GM12878 (cell line): ENCODE results near the gene LMNTD2. TPM values are rescaled to one million over a fixed set of nuclear protein-coding genes. Genes with fewer than 3 reads are reported as not detected.

Experiments
- ATAC-seq: fragments of 200-7000 bp; cut with Tn5 transposase; 3 replicates; pipeline ENCODE4 v1.9.1; 2020; ENCODE audit warnings: mild to moderate bottlenecking, moderate library complexity
- BruUV-seq: library from RNA; stranded (reverse); fragments of 400-500 nt; replicated peaks from 2 replicates; lab custom pipeline; 2021; lab: Mats Ljungman, UMichigan
- CTCF ChIA-PET: fragments of 300-600 bp; sonication (Branson Sonifier 250); formaldehyde crosslinking; extraction: SDS; loops from one replicate; lab custom pipeline; 2021; ENCODE audit warnings: inconsistent platforms; lab: Yijun Ruan, JAX
- POLR2A ChIA-PET: fragments of 350-600 bp; formaldehyde crosslinking; extraction: SDS; loops from one replicate; lab custom pipeline; 2021; ENCODE audit warnings: inconsistent platforms; lab: Charles Lee
- RAD21 ChIA-PET: fragments of 300-600 bp; sonication (Branson Sonifier 250); formaldehyde crosslinking; loops from one replicate; lab custom pipeline; 2023; ENCODE audit warnings: antibody characterized with exemption; ENCODE audit not compliant: unreplicated experiment; lab: Charles Lee
- SMC1A ChIA-PET: fragments of 300-600 bp; sonication (Branson Sonifier 250); formaldehyde crosslinking; loops from one replicate; lab custom pipeline; 2023; ENCODE audit not compliant: unreplicated experiment, uncharacterized antibody; lab: Charles Lee
- DNase-seq: peaks from one replicate; pipeline ENCODE4 v3.0.0-alpha.2; 2011; ENCODE audit warnings: low read depth, low spot score
- FAIRE-seq: peaks from 3 replicates; lab custom pipeline; 2011; peaks lifted over from hg19 to GRCh38; lab: Jason Lieb, UNC
- H2AFZ ChIP-seq: 2 replicates; pipeline ENCODE4 v1.6.0; 2011; ENCODE audit warnings: low read depth, low read length, control low read depth; ENCODE audit not compliant: control insufficient read depth
- H3K27ac ChIP-seq: 2 replicates; pipeline ENCODE4 v1.5.1; 2011; ENCODE audit warnings: control low read depth; ENCODE audit not compliant: control insufficient read depth, insufficient read depth
- H3K27me3 ChIP-seq, 2 experiments: replicated peaks in 1 of 2; 2 replicates each; pipeline versions ENCODE4 v1.6.0 to v1.6.1; 2011; ENCODE audit warnings: low read length in 1 of 2; ENCODE audit not compliant: control insufficient read depth in 2 of 2, insufficient read depth in 2 of 2
- H3K36me3 ChIP-seq, 2 experiments: 2 replicates each; pipeline ENCODE4 v1.5.1; 2011; ENCODE audit warnings: low read length in 1 of 2; ENCODE audit not compliant: control insufficient read depth in 2 of 2, insufficient read depth in 2 of 2
- H3K4me1 ChIP-seq: 2 replicates; pipeline ENCODE4 v1.6.1; 2011; ENCODE audit warnings: mild to moderate bottlenecking, low read length, moderate library complexity, mixed read lengths; ENCODE audit not compliant: control insufficient read depth, insufficient read depth
- H3K4me2 ChIP-seq: 2 replicates; pipeline ENCODE4 v1.6.0; 2011; ENCODE audit warnings: control low read depth; ENCODE audit not compliant: control insufficient read depth, insufficient read depth
- H3K4me3 ChIP-seq: fragments of 200-600 bp; sonication (generic); 2 replicates; pipeline ENCODE4 v1.5.1; 2016
- H3K79me2 ChIP-seq: 2 replicates; pipeline ENCODE4 v1.6.0; 2011; ENCODE audit warnings: low read length; ENCODE audit not compliant: control insufficient read depth, insufficient read depth
- H3K9ac ChIP-seq: 2 replicates; pipeline ENCODE4 v1.8.0; 2011; ENCODE audit warnings: low read length, control low read depth, mixed read lengths; ENCODE audit not compliant: control insufficient read depth, insufficient read depth
- H3K9me3 ChIP-seq: replicated peaks from 3 replicates; pipeline ENCODE4 v1.5.1; 2011; ENCODE audit warnings: mild to moderate bottlenecking, low read length; ENCODE audit not compliant: control insufficient read depth, insufficient read depth
- H4K20me1 ChIP-seq: 2 replicates; pipeline ENCODE4 v1.6.0; 2011; ENCODE audit not compliant: control insufficient read depth, insufficient read depth
- CHD4 ChIP-seq: fragments of 200-600 bp; sonication (generic); IDR thresholded peaks from 2 replicates; pipeline ENCODE4 v1.6.1; 2016; ENCODE audit warnings: mild to moderate bottlenecking
- FOS ChIP-seq: IDR thresholded peaks from 3 replicates; pipeline ENCODE4 v1.6.1; 2011; ENCODE audit warnings: borderline replicate concordance; ENCODE audit not compliant: insufficient read length; ENCODE audit errors: extremely low read depth
- FOXK2 ChIP-seq: fragments of 450-650 bp; IDR thresholded peaks from 2 replicates; pipeline ENCODE4 v1.6.1; 2017; ENCODE audit warnings: mild to moderate bottlenecking, moderate library complexity
- IKZF1 ChIP-seq: fragments of 450-650 bp; conservative IDR thresholded peaks from 2 replicates; pipeline ENCODE4 v1.6.1; 2017; ENCODE audit warnings: antibody characterized with exemption, mild to moderate bottlenecking
- LARP7 ChIP-seq: fragments of 450-650 bp; IDR thresholded peaks from 2 replicates; pipeline ENCODE4 v1.6.1; 2017; ENCODE audit warnings: mild to moderate bottlenecking
- POLR2AphosphoS5 ChIP-seq: IDR thresholded peaks from 2 replicates; pipeline ENCODE4 v1.6.1; 2011; ENCODE audit warnings: mild to moderate bottlenecking, low read length, inconsistent platforms
- WGBS: methylation state at CpG from one replicate; pipeline ENCODE4 v1.1.6; 2016; ENCODE audit warnings: low lambda C conversion rate; ENCODE audit not compliant: insufficient replicate concordance, insufficient coverage; ENCODE audit errors: missing lambda C conversion rate; 5-methylcytosine and 5-hydroxymethylcytosine counted together
- in situ Hi-C: fragments of 300-500 bp; cut with MboI; formaldehyde crosslinking; loops from 9 replicates; pipeline ENCODE4 v1.14.3; 2018; ENCODE audit warnings: mixed read lengths
- intact Hi-C: fragments of 100-400 bp; cut with micrococcal nuclease; formaldehyde crosslinking; loops from one replicate; pipeline ENCODE4 v1.14.2; 2022; ENCODE audit not compliant: unreplicated experiment
- polyA plus RNA-seq, 11 experiments: library from polyadenylated mRNA; depleted of rRNA in 4 of 11; unstranded in 6 of 11; stranded (reverse) in 5 of 11; fragments of >200 nt; fragmentation: Nextera tagmentation in 4 of 11; fragmentation: Illumina TruSeq in 1 of 11; extraction: Ambion mirVana in 4 of 11; extraction: Trizol in 1 of 11; gene quantifications; 1 replicate in 1 of 11; 2 replicates in 10 of 11; pipeline versions ENCODE4 v1.2.1 to v1.2.3, GENCODE V29; 2011 to 2016; ENCODE audit warnings: inconsistent platforms in 2 of 11, missing spikeins in 2 of 11, low read depth in 1 of 11
- total RNA-seq, 4 experiments: library from RNA; depleted of rRNA in 3 of 4; stranded (reverse); fragments of >200 nt in 3 of 4; fragmentation: Illumina TruSeq in 1 of 4; extraction: Trizol in 1 of 4; gene quantifications; 2 replicates each; pipeline versions ENCODE4 v1.2.1 to v1.2.3, GENCODE V29; 2013 to 2021

The LMNTD2 gene
- total and polyA plus RNA-seq, 10 of the 15 experiments (the other 5 are each of a cell fraction or from before 2014, with no cell fraction given), result 0.22 to 4.1 (median 1.3) TPM; not detected in 2

DNA sequence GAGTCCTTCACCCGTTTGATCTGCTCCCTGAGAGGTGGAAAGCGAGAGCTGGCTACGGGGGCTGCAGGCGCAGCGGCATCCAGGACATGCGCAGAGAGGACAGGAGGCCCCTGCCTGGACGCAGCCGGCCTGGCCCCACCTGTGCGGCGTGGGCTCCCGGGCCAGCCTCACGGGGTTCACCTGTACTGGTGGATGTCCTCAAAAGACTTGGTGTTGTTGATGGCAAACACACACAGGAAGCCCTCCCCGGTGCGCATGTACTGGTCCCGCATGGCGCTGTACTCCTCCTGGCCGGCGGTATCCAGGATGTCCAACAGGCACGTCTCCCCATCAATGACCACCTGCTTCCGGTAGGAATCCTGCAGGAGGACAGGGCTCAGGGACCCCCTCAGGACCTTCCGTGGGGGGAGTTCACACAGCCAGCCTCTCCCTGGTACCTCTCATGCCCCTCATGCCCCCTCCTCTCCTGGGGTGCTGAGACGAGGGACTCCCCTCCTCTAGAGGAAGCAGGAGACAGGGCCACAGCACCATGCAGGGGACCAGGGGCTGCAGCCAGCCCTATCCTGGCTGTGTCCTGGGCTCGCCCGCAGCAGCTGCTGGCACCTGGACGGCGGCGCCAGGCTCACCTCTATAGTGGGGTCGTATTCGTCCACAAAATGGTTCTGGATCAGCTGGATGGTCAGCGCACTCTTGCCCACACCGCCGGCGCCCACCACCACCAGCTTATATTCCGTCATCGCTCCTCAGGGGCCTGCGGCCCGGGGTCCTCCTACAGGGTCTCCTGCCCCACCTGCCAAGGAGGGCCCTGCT, 26.7 kb downstream of the LMNTD2 start:
- TF ChIP-seq LARP7, result no peak
- TF ChIP-seq IKZF1, result no peak
- TF ChIP-seq FOS, result no peak
- no peak for TF ChIP-seq FOXK2
- TF ChIP-seq POLR2AphosphoS5, result no peak
- TF ChIP-seq CHD4, result no peak
- SMC1A ChIA-PET, result interaction anchor here (2.1 kb wide), 1 partner anchor 15 kb away, joined by 5 read pairs; no protein-coding TSS in a partner anchor
- in situ Hi-C loops, result no loop called here
- POLR2A ChIA-PET, result interaction anchor here (1.1 to 2.3 kb wide), 2 partner anchors 26 to 28 kb away, joined by 3 to 6 read pairs; no protein-coding TSS in a partner anchor
- RAD21 ChIA-PET, result no interaction called here
- Histone ChIP-seq H3K9me3 (no peaks in the 10 kb centered on the region), H3K27ac (no peak overlapping the region), H3K27me3 (no peaks in the 10 kb centered on the region), H3K4me1 (peaks cover 27% of the 10 kb centered on the region), H3K4me3 (peak overlapping the region; percentile 90), H3K79me2 (peaks cover 16% of the 10 kb centered on the region), H4K20me1 (peaks cover 4% of the 10 kb centered on the region; the same call in 1 of the 2 replicates), H3K9ac (peak overlapping the region; percentile 85; the same call in 1 of the 2 replicates), H3K36me3 (peaks cover 0 to 12% of the 10 kb centered on the region in 2 experiments; a peak in 3 of 4 replicates), H2AFZ (no peak overlapping the region), H3K4me2 (peak overlapping the region; percentile 89)
- WGBS, result 95% methylated on average over 36 of the region's 37 CpGs
- ATAC-seq (no peak), DNase-seq (no peak), FAIRE-seq (no peak)
- BruUV-seq, result TSS peak; percentile 67
- CTCF ChIA-PET, result interaction anchor here (1.1 kb wide), 1 partner anchor 15 kb away, joined by 8 read pairs; no protein-coding TSS in a partner anchor
- intact Hi-C loops, result no loop called here
